Fibroblast of villous mesenchyme (primary cell): Measurements from ENCODE around the gene RAPGEF5. TPM values are rescaled to one million over a fixed set of nuclear protein-coding genes. Genes with fewer than 3 reads are reported as not detected.

Source experiments
- DNase-seq: peaks from one replicate; pipeline ENCODE4 v3.0.0-alpha.2; 2010; ENCODE audit warnings: low read depth
- H3K4me3 ChIP-seq: 2 replicates; pipeline ENCODE4 v1.5.1; 2011; ENCODE audit warnings: low read depth, mild to moderate bottlenecking, low read length
- CTCF ChIP-seq: IDR thresholded peaks from 2 replicates; pipeline ENCODE4 v1.5.1; 2012; ENCODE audit warnings: low read depth, mild to moderate bottlenecking, low read length; ENCODE audit not compliant: insufficient read depth
- total RNA-seq: library from RNA; depleted of rRNA; stranded (reverse); fragments of >200 nt; gene quantifications from 2 replicates; pipeline ENCODE4 v1.2.3, GENCODE V29; 2012

RAPGEF5 gene, protein sequence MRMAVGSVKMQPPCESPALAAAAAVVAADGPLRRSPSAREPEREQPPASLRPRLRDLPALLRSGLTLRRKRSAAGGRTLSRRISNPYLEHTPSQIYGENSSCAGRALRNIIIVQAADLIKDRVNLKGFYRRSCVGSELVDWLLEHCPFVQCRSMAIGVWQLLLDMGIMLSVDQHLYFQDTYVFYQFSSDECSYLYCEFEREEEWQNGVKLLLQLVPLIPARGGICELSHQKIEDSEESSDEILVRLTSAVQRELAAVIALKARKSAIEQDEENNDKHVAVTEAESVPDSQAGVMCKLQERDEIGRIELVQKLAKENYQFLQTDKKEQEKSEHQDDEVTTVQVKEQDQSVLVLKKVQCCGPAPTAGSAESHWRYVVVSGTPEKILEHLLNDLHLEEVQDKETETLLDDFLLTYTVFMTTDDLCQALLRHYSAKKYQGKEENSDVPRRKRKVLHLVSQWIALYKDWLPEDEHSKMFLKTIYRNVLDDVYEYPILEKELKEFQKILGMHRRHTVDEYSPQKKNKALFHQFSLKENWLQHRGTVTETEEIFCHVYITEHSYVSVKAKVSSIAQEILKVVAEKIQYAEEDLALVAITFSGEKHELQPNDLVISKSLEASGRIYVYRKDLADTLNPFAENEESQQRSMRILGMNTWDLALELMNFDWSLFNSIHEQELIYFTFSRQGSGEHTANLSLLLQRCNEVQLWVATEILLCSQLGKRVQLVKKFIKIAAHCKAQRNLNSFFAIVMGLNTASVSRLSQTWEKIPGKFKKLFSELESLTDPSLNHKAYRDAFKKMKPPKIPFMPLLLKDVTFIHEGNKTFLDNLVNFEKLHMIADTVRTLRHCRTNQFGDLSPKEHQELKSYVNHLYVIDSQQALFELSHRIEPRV
- total RNA-seq: 0.64 and 0.86 TPM in 2 replicates

DNA sequence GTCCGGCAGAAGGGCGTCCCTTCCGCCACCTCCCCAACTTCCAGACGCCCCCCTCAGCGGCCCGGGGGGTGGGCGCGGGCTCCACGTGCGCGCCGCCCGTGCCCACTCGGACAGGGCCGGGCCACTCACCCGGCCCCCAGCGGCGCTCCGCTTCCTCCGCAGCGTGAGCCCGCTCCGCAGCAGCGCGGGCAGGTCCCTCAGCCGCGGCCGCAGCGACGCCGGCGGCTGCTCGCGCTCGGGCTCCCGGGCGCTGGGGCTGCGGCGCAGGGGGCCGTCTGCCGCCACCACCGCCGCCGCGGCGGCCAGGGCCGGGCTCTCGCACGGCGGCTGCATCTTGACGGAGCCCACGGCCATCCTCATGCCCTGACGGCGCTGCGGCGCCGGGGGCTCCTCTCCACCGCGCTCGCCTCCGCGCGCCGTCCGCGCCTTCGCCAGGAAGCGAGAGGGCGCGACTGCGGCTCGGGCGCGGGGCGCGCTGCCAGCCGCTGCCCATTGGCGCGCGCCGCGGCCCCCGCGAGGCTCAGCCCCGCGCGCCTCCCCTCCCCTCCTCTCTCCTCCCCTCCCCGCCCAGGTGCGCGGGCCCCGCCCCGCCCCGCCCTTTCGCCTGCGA is at the start of gene RAPGEF5:
RAPGEF5 (minus strand) TSS at position 454 of the 610 bp plus-strand sequence; CDS start at position 360, 94 bp downstream.
- no peak for DNase-seq
- H3K4me3 ChIP-seq: no peak within 1 kb of the TSS
- TF ChIP-seq CTCF: no peak

DNA sequence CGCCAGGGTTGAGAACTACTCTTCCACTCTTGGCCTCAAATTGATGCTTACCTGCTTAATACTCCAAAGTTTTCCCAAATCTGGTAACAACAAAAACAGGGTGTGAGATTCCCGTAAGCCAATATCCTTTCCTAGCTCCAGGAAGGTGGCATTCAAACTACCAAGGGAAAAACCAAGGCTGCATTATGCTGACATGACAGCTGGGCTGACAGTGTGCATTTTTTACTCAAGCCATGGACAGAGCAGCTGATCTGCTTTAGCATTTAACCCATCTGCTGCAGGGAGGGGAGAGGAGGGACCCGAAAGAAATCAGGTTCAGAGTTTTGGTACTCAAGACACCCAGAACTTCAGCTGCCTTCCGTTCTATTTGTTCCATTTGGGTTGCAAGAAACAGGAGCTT is 49.8 kb upstream of the RAPGEF5 start:
- TF ChIP-seq CTCF: no peak
- DNase-seq: no peak
- no peak overlapping the region for H3K4me3 ChIP-seq

DNA sequence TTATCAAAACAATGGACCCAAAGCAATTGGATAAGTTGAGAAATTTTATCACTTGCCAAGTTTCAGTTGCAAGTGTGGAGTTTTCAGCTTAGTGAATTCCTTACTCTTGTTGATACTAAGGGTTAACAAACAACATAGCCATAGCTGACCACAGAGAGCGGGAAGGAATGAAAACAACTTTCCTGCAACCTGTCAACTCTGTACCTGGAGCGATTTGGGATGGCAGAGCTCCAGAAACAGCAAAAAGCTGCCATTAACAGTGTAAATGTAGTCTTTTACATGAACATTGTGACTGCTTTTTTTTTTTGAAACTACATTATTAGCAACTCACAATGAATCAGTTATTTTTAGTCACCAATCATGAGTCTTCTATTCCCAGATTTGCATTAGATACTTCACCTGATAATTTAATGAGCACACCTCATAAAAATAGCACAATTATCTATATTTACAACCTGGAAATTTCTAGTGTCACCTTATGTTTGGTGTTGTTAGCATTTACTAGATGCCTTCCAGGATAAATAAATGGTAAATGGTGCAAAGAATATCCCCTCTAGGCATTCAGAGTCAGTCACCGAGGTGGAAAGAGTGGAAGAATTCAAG is 47.6 kb upstream of the RAPGEF5 start:
- DNase-seq: no peak
- no peak for TF ChIP-seq CTCF
- no peak overlapping the region for H3K4me3 ChIP-seq

GRCh38 chr7:22403344-22403743 is 46.4 kb upstream of the RAPGEF5 start:
- no peak overlapping the region for H3K4me3 ChIP-seq
- no peak for TF ChIP-seq CTCF
- DNase-seq: no peak

DNA sequence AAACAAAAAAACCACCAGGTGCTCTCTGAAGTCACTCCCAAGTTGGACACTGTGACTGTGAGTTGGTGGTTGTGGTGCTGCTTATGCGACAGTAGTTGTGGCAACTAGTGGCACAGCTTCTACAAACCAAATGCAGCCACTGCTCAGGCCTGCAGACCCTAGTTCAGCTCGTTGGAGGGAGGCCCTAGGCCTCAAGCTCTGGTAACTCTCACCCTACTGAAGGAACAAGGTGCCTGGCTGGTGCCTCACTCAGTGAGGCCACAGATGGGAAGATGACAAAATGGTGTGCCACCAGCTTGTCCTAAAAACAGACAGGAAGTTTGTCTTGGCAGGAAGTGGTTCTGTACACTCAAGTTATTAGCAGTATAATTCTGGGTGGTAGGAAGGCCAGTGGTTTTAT is 45.3 kb upstream of the RAPGEF5 start:
- no peak overlapping the region for H3K4me3 ChIP-seq
- DNase-seq: no peak
- TF ChIP-seq CTCF: no peak

- no peak for TF ChIP-seq CTCF
- no peak overlapping the region for H3K4me3 ChIP-seq
- no peak for DNase-seq
Observed at GRCh38 chr7:22400936-22401553, 44.1 kb upstream of the RAPGEF5 start.
